GM23248 (cell line): ENCODE results near the gene ARHGAP26. TPM values are rescaled to one million over a fixed set of nuclear protein-coding genes. Genes with fewer than 3 reads are reported as not detected.
"Not testable (repeated sequence)": the region's sequence is repeated elsewhere in the genome, so short reads cannot be mapped to it uniquely, and the experiment has no call there.

Source experiments
- DNase-seq: peaks from one replicate; pipeline ENCODE4 v3.0.0-alpha.2; 2015
- H2AFZ ChIP-seq: fragments of 200-600 bp; sonication (generic); 2 replicates; pipeline ENCODE4 v1.6.1; 2016; ENCODE audit warnings: antibody characterized with exemption
- H3F3A ChIP-seq: fragments of 200-600 bp; sonication (generic); 2 replicates; pipeline ENCODE4 v1.6.1; 2016; ENCODE audit warnings: mild to moderate bottlenecking, antibody characterized with exemption, mixed run types; ENCODE audit not compliant: insufficient read depth
- H3K27ac ChIP-seq: fragments of 200-600 bp; sonication (generic); 2 replicates; pipeline ENCODE4 v1.5.1; 2016; ENCODE audit warnings: mild to moderate bottlenecking
- H3K27me3 ChIP-seq: fragments of 200-600 bp; sonication (generic); replicated peaks from 2 replicates; pipeline ENCODE4 v1.6.1; 2016; ENCODE audit warnings: mild to moderate bottlenecking; ENCODE audit not compliant: insufficient read depth
- H3K36me3 ChIP-seq: fragments of 200-600 bp; sonication (generic); 2 replicates; pipeline ENCODE4 v1.6.1; 2016; ENCODE audit warnings: low read depth, mild to moderate bottlenecking
- H3K4me1 ChIP-seq: fragments of 200-600 bp; sonication (generic); 2 replicates; pipeline ENCODE4 v1.6.1; 2016; ENCODE audit warnings: mild to moderate bottlenecking; ENCODE audit not compliant: insufficient read depth
- H3K4me2 ChIP-seq: fragments of 200-600 bp; sonication (generic); one replicate; pipeline ENCODE4 v1.6.1; 2016; ENCODE audit warnings: mild to moderate bottlenecking; ENCODE audit not compliant: unreplicated experiment
- H3K4me3 ChIP-seq: fragments of 200-600 bp; sonication (generic); 2 replicates; pipeline ENCODE4 v1.5.1; 2016; ENCODE audit warnings: mild to moderate bottlenecking
- H3K79me2 ChIP-seq: fragments of 200-600 bp; sonication (generic); 2 replicates; pipeline ENCODE4 v1.6.1; 2016; ENCODE audit warnings: mild to moderate bottlenecking; ENCODE audit not compliant: insufficient read depth
- H3K9ac ChIP-seq: fragments of 200-600 bp; sonication (generic); 2 replicates; pipeline ENCODE4 v1.6.1; 2016; ENCODE audit warnings: mild to moderate bottlenecking
- H3K9me2 ChIP-seq: fragments of 200-600 bp; sonication (generic); 2 replicates; pipeline ENCODE4 v1.6.1; 2016; ENCODE audit warnings: mixed run types, mild to moderate bottlenecking, moderate library complexity; ENCODE audit not compliant: insufficient read depth
- H3K9me3 ChIP-seq: fragments of 200-600 bp; sonication (generic); one replicate; pipeline ENCODE4 v1.6.1; 2017; ENCODE audit warnings: low read depth
- H4K20me1 ChIP-seq: fragments of 200-600 bp; sonication (generic); 2 replicates; pipeline ENCODE4 v1.6.0; 2016; ENCODE audit not compliant: insufficient read depth
- EZH2 ChIP-seq: fragments of 200-600 bp; sonication (generic); IDR thresholded peaks from 2 replicates; pipeline ENCODE4 v1.6.1; 2018; ENCODE audit warnings: antibody characterized with exemption, mild to moderate bottlenecking; ENCODE audit not compliant: insufficient read depth, poor library complexity, severe bottlenecking
- EZH2phosphoT487 ChIP-seq: fragments of 200-600 bp; sonication (generic); IDR thresholded peaks from 2 replicates; pipeline ENCODE4 v1.6.1; 2018; ENCODE audit warnings: antibody characterized with exemption, moderate library complexity, mild to moderate bottlenecking, low read depth; ENCODE audit not compliant: insufficient read depth
- WGBS, 2 experiments: methylation state at CpG; one replicate each; pipeline ENCODE4 v1.1.6; 2015 to 2017; ENCODE audit warnings: low lambda C conversion rate in 2 of 2, low coverage in 1 of 2; ENCODE audit errors: missing lambda C conversion rate in 2 of 2; 5-methylcytosine and 5-hydroxymethylcytosine counted together
- in situ Hi-C: fragments of 300-500 bp; cut with MboI; formaldehyde crosslinking; loops from 2 replicates; pipeline ENCODE4 v1.15.0; 2020
- polyA plus RNA-seq: library from polyadenylated mRNA; unstranded; fragments of >200 nt; fragmentation: Nextera tagmentation; extraction: Ambion mirVana; gene quantifications from 2 replicates; pipeline ENCODE4 v1.2.1, GENCODE V29; 2016
- total RNA-seq: library from RNA; depleted of rRNA; stranded (reverse); fragments of >200 nt; shearing (Covaris generic); gene quantifications from 2 replicates; pipeline ENCODE4 v1.2.3, GENCODE V29; 2014

ARHGAP26 gene
- total and polyA plus RNA-seq, 2 experiments from 2014 or later, result 1.6 to 1.7 TPM

DNA sequence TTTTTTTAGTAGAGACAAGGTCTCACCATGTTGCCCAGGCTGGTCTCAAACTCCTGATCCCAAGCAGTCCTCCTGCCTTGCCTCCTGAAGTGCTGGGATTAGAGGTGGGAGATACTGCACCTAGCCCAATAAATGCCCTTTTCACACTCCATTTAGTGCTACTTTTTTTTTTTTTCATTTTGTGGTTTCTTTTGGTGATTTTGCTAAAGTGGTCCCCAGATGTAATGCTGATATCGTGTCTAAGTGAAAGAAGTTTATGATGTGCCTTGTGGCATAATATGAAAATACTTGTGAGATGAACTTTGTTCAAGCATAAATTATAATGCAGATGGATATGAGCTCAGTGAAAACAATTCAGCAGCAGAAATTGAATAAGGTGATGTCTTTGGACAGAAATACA lies 227.4 kb downstream of the ARHGAP26 start:
- H2AFZ ChIP-seq, result no peak overlapping the region
- H3K9ac ChIP-seq, result no peak overlapping the region
- H3K36me3 ChIP-seq, result no peaks in the 10 kb centered on the region
- no peak overlapping the region for H3K4me2 ChIP-seq
- H3K79me2 ChIP-seq, result no peaks in the 10 kb centered on the region
- no peaks in the 10 kb centered on the region for H4K20me1 ChIP-seq
- H3K9me2 ChIP-seq, result no peaks in the 10 kb centered on the region
- no peak for DNase-seq
- H3F3A ChIP-seq, result peaks cover 15% of the 10 kb centered on the region
- 89 to 92% methylated on average over 1 of the region's 1 CpG for WGBS, 2 experiments
- H3K27me3 ChIP-seq, result no peaks in the 10 kb centered on the region
- in situ Hi-C loops, result no loop called here
- H3K4me3 ChIP-seq, result no peak overlapping the region
- no peak overlapping the region for H3K27ac ChIP-seq
- no peaks in the 10 kb centered on the region for H3K9me3 ChIP-seq
- H3K4me1 ChIP-seq, result peaks cover 14% of the 10 kb centered on the region
- TF ChIP-seq EZH2phosphoT487 (no peak), EZH2 (no peak)

DNA sequence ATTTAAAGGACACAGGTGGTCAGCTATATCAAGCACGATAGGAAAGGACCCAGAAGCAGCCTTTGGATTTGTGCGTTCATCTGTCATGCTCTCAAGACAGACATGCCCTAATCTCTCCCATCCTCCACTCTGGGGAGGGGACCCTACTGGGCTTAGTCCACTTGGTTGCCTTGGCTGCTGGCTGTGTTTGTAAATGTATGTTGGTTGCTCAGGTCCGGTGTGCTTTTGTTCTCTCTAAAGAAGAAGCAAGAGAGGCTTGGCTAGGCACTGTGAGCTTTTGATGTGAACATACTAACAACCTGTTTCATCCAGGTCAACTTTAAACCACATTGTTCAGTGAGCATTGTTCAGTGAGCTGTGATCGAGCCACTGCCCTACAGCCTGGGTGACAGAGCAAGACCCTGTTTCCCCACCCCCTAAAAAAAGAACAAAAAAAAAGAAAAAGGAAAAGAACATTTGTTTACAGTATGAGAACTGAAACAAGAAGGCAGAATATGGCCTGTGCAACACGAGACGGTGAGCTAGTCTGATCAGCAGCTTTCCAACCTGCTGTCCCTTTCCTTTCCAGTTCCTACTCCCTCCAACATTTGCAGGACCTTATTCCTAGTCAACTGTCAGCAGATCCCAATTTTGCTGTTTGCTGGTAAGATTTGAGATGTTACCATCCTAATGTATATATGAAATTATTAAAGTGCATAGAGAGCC lies 228.3 kb downstream of the ARHGAP26 start:
- DNase-seq, result no peak
- no peak overlapping the region for H2AFZ ChIP-seq
- H3K27ac ChIP-seq, result no peak overlapping the region
- in situ Hi-C loops, result no loop called here
- no peak for TF ChIP-seq EZH2phosphoT487
- H3F3A ChIP-seq, result peaks cover 23% of the 10 kb centered on the region
- H3K4me2 ChIP-seq, result no peak overlapping the region
- no peaks in the 10 kb centered on the region for H3K36me3 ChIP-seq
- no peaks in the 10 kb centered on the region for H4K20me1 ChIP-seq
- 92 to 93% methylated on average over 6 of the region's 6 CpGs for WGBS, 2 experiments
- no peaks in the 10 kb centered on the region for H3K9me3 ChIP-seq
- H3K4me3 ChIP-seq, result no peak overlapping the region
- H3K4me1 ChIP-seq, result peaks cover 22% of the 10 kb centered on the region
- no peaks in the 10 kb centered on the region for H3K27me3 ChIP-seq
- no peak overlapping the region for H3K9ac ChIP-seq
- H3K79me2 ChIP-seq, result no peaks in the 10 kb centered on the region
- H3K9me2 ChIP-seq, result no peaks in the 10 kb centered on the region

DNA sequence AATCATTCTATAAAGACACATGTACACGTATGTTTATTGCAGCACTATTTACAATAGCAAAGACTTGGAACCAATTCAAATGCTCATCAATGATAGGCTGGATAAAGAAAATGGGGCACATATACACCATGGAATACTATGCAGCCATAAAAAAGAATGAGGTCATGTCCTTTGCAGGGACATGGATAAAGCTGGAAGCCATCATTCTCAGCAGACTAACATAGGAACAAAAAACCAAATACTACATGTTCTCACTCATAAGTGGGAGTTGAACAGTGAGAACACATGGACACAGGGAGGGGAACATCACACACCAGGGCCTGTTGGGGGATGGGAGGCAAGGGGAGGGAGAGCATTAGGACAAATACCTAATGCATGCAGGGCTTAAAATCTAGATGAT lies 230.4 kb downstream of the ARHGAP26 start:
- H3F3A ChIP-seq, result peaks cover 23% of the 10 kb centered on the region
- H3K27ac ChIP-seq, H3K9me2 ChIP-seq, DNase-seq, H3K36me3 ChIP-seq, H3K4me3 ChIP-seq, H3K9me3 ChIP-seq, H4K20me1 ChIP-seq, H3K4me2 ChIP-seq, H2AFZ ChIP-seq, H3K9ac ChIP-seq, in situ Hi-C loops, H3K27me3 ChIP-seq, H3K79me2 ChIP-seq: not testable (repeated sequence)
- WGBS, 2 experiments, result 85 to 95% methylated on average over 1 of the region's 1 CpG
- peaks cover 22% of the 10 kb centered on the region for H3K4me1 ChIP-seq

DNA sequence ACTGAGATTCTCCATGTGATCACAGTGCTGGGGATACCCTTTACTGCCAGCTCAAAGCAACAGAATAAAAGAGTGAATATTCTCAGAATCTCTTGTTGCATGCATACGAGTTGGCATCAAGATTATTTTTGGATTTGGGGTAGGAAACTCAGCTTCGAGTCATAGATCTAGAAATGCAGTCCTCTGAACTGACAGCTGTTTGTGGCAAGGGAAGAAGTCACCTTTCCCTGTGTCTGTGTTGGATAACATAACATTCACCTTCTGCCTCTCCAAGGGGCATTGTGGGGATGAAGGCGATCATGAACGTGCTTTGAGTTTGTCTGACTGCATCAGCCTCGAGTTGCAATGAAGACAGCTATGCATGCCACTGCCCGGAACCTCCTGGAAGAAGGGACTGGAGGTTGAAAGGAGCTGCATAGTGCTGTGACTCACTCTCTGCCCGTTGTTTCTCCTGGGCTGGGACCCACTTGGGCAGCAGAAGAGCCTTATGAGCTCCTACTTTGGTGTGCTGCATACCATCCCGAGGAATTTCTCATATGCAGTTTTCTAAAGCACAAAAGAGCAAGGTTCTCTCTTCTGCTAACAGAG lies 231.7 kb downstream of the ARHGAP26 start:
- Histone ChIP-seq H3K36me3 (no peaks in the 10 kb centered on the region), H3K4me2 (no peak overlapping the region), H3K4me1 (peaks cover 27% of the 10 kb centered on the region), H3K9me3 (no peaks in the 10 kb centered on the region), H3K4me3 (0 out of 2 replicates have a peak overlapping the region, but pooled peaks have one; percentile 2), H3F3A (peaks cover 23% of the 10 kb centered on the region), H3K79me2 (no peaks in the 10 kb centered on the region), H3K27me3 (no peaks in the 10 kb centered on the region), H3K9ac (no peak overlapping the region; the same call in none of the 2 replicates), H4K20me1 (no peaks in the 10 kb centered on the region), H3K27ac (peak overlapping the region; percentile 83), H2AFZ (peak overlapping the region; percentile 18; the same call in 1 of the 2 replicates), H3K9me2 (no peaks in the 10 kb centered on the region)
- 35 to 42% methylated on average over 8 of the region's 8 CpGs for WGBS, 2 experiments
- TF ChIP-seq EZH2 (no peak), EZH2phosphoT487 (no peak)
- in situ Hi-C loops, result no loop called here
- peak; percentile 85 for DNase-seq
